OCI-LY1 (cell line): Measurements from ENCODE around the gene CXADR.
"Not testable (repeated sequence)": the region's sequence is repeated elsewhere in the genome, so short reads cannot be mapped to it uniquely, and the experiment has no call there.

ENCODE experiments used
- H2AFZ ChIP-seq: fragments of 200-600 bp; sonication (generic), shearing (Covaris generic); 2 replicates; pipeline ENCODE4 v1.6.0; 2014; ENCODE audit warnings: antibody characterized with exemption, mild to moderate bottlenecking, low read length
- H3F3A ChIP-seq: fragments of 200-600 bp; sonication (generic), shearing (Covaris generic); 2 replicates; pipeline ENCODE4 v1.6.0; 2014; ENCODE audit warnings: mild to moderate bottlenecking, antibody characterized with exemption, low read length, moderate library complexity; ENCODE audit not compliant: insufficient read depth
- H3K27ac ChIP-seq: fragments of 200-600 bp; sonication (generic); 2 replicates; pipeline ENCODE4 v1.5.1; 2014; ENCODE audit warnings: low read length, mixed run types, mild to moderate bottlenecking, low read depth; ENCODE audit not compliant: poor library complexity, severe bottlenecking
- H3K27me3 ChIP-seq: fragments of 200-600 bp; sonication (generic); 2 replicates; pipeline ENCODE4 v1.6.0; 2014; ENCODE audit warnings: antibody characterized with exemption, mild to moderate bottlenecking, low read length, moderate library complexity; ENCODE audit not compliant: insufficient read depth
- H3K36me3 ChIP-seq: fragments of 200-600 bp; sonication (generic); 2 replicates; pipeline ENCODE4 v1.6.1; 2014; ENCODE audit warnings: mild to moderate bottlenecking, antibody characterized with exemption, low read length, moderate library complexity, mixed read lengths; ENCODE audit not compliant: insufficient read depth
- H3K4me1 ChIP-seq: fragments of 200-600 bp; sonication (generic); 2 replicates; pipeline ENCODE4 v1.5.1; 2014; ENCODE audit warnings: mild to moderate bottlenecking, low read length, moderate library complexity; ENCODE audit not compliant: insufficient read depth, severe bottlenecking
- H3K4me2 ChIP-seq: fragments of 200-600 bp; sonication (generic), shearing (Covaris generic); 2 replicates; pipeline ENCODE4 v1.6.1; 2014; ENCODE audit warnings: low read length
- H3K4me3 ChIP-seq: fragments of 200-600 bp; sonication (generic); 2 replicates; pipeline ENCODE4 v1.5.1; 2014; ENCODE audit warnings: low read length, low read depth, mild to moderate bottlenecking, mixed read lengths; ENCODE audit not compliant: poor library complexity, severe bottlenecking
- H3K79me2 ChIP-seq: fragments of 200-600 bp; shearing (Covaris generic); 2 replicates; pipeline ENCODE4 v1.6.1; 2016; ENCODE audit warnings: mixed run types, low read length, mixed read lengths; ENCODE audit not compliant: insufficient read depth
- H3K9ac ChIP-seq: fragments of 200-600 bp; sonication (generic), shearing (Covaris generic); 2 replicates; pipeline ENCODE4 v1.6.1; 2014; ENCODE audit warnings: mild to moderate bottlenecking, low read length, mixed read lengths
- H3K9me2 ChIP-seq: fragments of 200-600 bp; sonication (generic), shearing (Covaris generic); 2 replicates; pipeline ENCODE4 v1.6.1; 2014; ENCODE audit warnings: low read depth, mild to moderate bottlenecking, low read length, mixed read lengths
- H3K9me3 ChIP-seq: fragments of 200-600 bp; shearing (Covaris generic); 2 replicates; pipeline ENCODE4 v1.6.1; 2014; ENCODE audit warnings: low read length, mixed read lengths
- H4K20me1 ChIP-seq: fragments of 200-600 bp; sonication (generic), shearing (Covaris generic); 2 replicates; pipeline ENCODE4 v1.6.0; 2016; ENCODE audit warnings: mild to moderate bottlenecking, low read length; ENCODE audit not compliant: insufficient read depth
- EZH2 ChIP-seq: fragments of 200-600 bp; sonication (generic), shearing (Covaris generic); IDR thresholded peaks from 2 replicates; pipeline ENCODE4 v1.8.0; 2017; ENCODE audit warnings: borderline replicate concordance, mixed run types, mild to moderate bottlenecking, antibody characterized with exemption, low read length, moderate library complexity, mixed read lengths
- TF ChIP-seq, protein P1 (sequence below): fragments of 200-600 bp; sonication (generic), shearing (Covaris generic); IDR thresholded peaks from 2 replicates; pipeline ENCODE4 v1.5.1; 2017; ENCODE audit warnings: mild to moderate bottlenecking, antibody characterized with exemption, low read length, moderate library complexity, mixed read lengths

Gene CXADR

DNA sequence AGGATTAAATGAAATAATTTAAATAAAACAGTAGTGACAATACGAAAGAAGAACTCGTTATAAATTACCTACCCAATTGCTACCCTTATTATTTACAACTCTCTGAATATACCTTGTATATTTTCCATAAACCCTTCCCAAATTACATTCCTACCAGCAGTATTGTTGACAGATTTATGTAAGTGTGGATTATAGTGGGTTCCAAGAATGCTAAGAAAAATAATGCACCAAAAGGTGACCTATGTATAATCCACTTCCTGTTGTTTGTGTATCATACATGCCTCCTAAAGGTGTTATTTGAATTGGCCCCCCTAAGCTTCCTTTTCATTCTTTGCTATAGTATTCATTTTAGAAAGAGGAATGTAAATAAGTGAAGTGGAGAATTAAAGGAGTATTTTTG is 33.2 kb upstream of the CXADR start:
- H3K36me3 ChIP-seq = no peaks in the 10 kb centered on the region
- no peak for TF ChIP-seq EZH2
- TF ChIP-seq, protein P1, sequence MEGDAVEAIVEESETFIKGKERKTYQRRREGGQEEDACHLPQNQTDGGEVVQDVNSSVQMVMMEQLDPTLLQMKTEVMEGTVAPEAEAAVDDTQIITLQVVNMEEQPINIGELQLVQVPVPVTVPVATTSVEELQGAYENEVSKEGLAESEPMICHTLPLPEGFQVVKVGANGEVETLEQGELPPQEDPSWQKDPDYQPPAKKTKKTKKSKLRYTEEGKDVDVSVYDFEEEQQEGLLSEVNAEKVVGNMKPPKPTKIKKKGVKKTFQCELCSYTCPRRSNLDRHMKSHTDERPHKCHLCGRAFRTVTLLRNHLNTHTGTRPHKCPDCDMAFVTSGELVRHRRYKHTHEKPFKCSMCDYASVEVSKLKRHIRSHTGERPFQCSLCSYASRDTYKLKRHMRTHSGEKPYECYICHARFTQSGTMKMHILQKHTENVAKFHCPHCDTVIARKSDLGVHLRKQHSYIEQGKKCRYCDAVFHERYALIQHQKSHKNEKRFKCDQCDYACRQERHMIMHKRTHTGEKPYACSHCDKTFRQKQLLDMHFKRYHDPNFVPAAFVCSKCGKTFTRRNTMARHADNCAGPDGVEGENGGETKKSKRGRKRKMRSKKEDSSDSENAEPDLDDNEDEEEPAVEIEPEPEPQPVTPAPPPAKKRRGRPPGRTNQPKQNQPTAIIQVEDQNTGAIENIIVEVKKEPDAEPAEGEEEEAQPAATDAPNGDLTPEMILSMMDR = no peak

DNA sequence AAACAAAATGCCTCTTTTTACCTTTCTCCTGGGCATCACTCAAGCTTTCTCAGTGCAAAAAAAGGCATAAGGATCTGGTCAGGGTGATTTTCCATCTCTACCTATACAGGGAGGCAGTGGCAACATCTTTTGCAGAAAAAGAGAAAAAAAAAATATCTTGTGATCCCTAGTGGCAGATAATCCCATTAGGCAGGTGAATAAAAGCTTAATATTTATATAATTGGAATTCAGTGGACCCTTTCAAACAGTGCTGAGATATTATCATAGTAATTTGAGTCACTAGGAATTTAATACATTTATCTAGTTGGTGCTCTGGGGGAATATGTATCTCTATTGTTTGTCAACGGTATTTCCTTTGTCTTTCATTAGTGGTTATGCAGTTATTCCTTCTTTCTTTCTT is 29.9 kb upstream of the CXADR start:
- TF ChIP-seq, protein P1 = no peak
- TF ChIP-seq EZH2 = no peak
- Histone ChIP-seq H3K79me2 (no peaks in the 10 kb centered on the region), H3K36me3 (no peaks in the 10 kb centered on the region), H3K4me3 (no peak overlapping the region), H3K9me3 (no peaks in the 10 kb centered on the region), H3K4me1 (no peaks in the 10 kb centered on the region), H3F3A (no peaks in the 10 kb centered on the region), H2AFZ (no peak overlapping the region), H3K27ac (no peak overlapping the region), H3K9me2 (no peaks in the 10 kb centered on the region), H3K4me2 (no peak overlapping the region), H3K27me3 (no peaks in the 10 kb centered on the region), H3K9ac (no peak overlapping the region), H4K20me1 (no peaks in the 10 kb centered on the region)

More for the DNA sequence above, 33.2 kb upstream of the CXADR start:
- Histone ChIP-seq H3K27me3 (no peaks in the 10 kb centered on the region), H2AFZ (no peak overlapping the region), H3K4me1 (no peaks in the 10 kb centered on the region), H4K20me1 (no peaks in the 10 kb centered on the region), H3F3A (no peaks in the 10 kb centered on the region), H3K9me3 (no peaks in the 10 kb centered on the region), H3K9me2 (no peaks in the 10 kb centered on the region), H3K4me3 (no peak overlapping the region), H3K4me2 (no peak overlapping the region), H3K79me2 (no peaks in the 10 kb centered on the region), H3K27ac (no peak overlapping the region), H3K9ac (no peak overlapping the region)

DNA sequence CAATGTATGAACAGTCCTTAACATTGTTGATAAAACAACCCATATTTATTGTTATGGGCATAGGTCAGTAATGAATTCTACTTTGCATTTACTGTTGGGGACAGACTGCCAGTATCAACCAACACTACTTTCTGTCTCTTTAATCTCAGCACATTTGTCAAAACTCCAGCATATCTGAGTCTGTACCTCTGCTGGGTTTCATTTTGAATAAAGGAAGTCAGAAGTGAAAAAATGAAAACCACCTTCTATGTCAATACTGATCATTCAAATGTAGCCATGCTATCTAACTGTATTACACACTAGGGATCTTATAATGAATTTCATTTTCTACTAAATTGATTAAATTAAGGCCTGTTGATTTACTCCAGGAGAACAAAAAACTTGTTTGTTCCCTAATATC is 24.2 kb upstream of the CXADR start:
- H3K9me3 ChIP-seq = no peaks in the 10 kb centered on the region
- H3K4me2 ChIP-seq = no peak overlapping the region
- no peaks in the 10 kb centered on the region for H3K79me2 ChIP-seq
- H3K9ac ChIP-seq = no peak overlapping the region
- H3K4me3 ChIP-seq = no peak overlapping the region
- H3K9me2 ChIP-seq = no peaks in the 10 kb centered on the region
- H3K27me3 ChIP-seq = no peaks in the 10 kb centered on the region
- H3K36me3 ChIP-seq = no peaks in the 10 kb centered on the region
- no peaks in the 10 kb centered on the region for H3F3A ChIP-seq
- no peaks in the 10 kb centered on the region for H4K20me1 ChIP-seq
- TF ChIP-seq, protein P1 = no peak
- no peak for TF ChIP-seq EZH2
- no peak overlapping the region for H3K27ac ChIP-seq
- no peak overlapping the region for H2AFZ ChIP-seq
- no peaks in the 10 kb centered on the region for H3K4me1 ChIP-seq

DNA sequence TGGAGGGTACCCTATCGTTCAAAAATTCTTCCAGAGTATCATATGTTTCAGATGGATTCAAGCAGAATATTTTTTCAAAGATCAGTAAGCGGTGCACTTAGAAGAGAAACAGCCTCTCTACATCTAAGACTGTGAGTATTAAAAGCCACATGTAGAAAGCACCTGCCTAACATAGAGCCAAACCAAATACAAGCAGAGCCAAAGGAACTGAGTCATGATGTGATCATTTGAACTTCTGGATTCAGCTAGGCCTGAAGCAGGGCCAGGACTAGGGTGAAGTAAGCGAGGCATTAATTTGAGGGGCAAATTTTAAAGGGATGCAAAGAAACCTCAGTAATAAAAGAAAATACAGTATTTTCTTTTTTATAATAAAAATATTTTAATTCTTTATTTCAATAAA is 23.3 kb upstream of the CXADR start:
- not testable (repeated sequence) for H3K4me3 ChIP-seq, H3K27me3 ChIP-seq, H3F3A ChIP-seq, H3K9me3 ChIP-seq, H3K4me2 ChIP-seq, H3K79me2 ChIP-seq, H3K9me2 ChIP-seq, H3K4me1 ChIP-seq, H4K20me1 ChIP-seq, H3K36me3 ChIP-seq, H2AFZ ChIP-seq, H3K27ac ChIP-seq, H3K9ac ChIP-seq
